DMS153 treated with DMSO at 0.1 percent for 48 hours (cell line): ENCODE measurements around the gene GIPC1.

Experiments
- DNase-seq: peaks from one replicate; lab custom pipeline; 2025; ENCODE audit not compliant: unreplicated experiment; lab: John Stamatoyannopoulos, UW

The GIPC1 gene

GRCh38 chr19:14437578-14438140, 58.3 kb downstream of the GIPC1 start:
- DNase-seq, result no peak

DNA sequence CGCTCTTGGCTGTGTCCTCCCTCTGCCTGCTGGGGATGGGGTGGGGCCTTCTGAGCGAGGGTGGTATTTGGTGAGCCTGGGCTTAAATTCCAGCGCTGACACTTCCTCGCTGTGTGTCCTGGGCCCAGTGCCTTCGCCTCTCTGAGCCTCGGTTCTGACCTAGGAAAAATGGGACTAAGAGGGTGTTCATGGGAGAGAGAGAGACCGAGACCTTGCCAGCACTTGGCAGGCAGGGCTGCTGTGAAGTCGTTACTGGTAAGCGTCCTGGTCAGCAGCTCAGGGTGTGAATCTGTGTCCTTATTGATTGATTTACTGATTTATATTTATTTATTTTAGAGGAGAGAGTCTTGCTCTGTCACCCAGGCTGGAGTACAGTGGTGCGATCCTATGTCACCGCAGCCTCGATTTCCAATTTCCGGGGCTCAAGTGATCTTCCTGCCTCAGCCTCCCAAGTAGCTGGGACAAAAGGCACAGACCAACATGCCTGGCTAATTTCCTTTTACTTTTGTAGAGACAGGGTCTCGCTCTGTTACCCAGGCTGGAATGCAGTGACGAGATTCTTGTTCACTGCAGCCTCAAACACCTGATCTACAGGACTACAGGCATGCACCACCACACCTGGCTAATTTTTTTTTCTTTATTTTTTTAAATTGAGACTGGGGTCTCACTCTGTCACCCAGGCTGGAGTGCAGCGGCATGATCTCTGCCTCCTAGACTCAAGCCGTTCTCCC, 60.4 kb downstream of the GIPC1 start:
- DNase-seq, result no peak

DNA sequence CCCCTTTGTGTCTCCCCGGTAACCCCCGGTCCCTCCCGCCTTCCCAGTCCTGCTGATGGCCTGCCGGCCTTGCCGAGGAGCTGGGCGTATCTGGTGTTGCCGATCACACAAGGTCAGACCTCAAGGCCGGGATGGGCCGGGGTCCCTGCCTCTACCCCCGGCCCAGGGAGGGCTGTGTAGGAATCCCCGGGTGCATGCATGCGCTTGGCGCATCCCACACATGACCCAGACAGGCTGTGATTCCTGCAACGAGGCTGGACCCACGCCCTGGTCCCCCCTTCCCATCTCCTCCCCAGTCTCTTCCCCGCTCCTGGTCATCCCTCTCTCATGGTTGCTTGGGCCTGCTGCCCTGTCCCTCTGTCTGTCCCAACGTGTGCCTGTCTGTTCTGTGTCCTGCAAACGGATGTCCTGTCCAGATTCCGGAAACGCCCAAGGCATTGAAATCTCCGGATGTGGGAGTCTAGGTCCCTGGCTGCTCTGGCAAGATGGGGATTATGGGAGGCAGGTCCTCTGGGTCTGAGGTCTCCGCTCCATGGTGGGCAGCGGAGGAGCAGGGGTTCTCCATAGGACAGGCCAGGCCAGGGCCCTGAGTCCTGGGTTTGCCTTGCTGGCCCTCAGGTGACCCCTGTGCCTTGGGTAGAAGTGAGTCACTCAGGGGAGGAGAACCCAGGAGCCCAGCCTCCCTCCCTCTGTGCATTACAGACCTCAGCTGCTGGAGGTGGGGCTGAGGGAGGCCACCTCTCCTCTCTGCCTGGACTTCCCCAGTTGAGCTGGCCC, 61.2 kb downstream of the GIPC1 start:
- no peak for DNase-seq

- DNase-seq, result peak; percentile 59
Observed at GRCh38 chr19:14433554-14434501, 62.1 kb downstream of the GIPC1 start.

- no peak for DNase-seq
Observed at GRCh38 chr19:14432791-14433553, 63.0 kb downstream of the GIPC1 start, which contains the start of gene PKN1. Gene PKN1, plus strand, starts transcription at chr19:14433306. Its CDS starts 216 bp downstream, at chr19:14433522.

DNA sequence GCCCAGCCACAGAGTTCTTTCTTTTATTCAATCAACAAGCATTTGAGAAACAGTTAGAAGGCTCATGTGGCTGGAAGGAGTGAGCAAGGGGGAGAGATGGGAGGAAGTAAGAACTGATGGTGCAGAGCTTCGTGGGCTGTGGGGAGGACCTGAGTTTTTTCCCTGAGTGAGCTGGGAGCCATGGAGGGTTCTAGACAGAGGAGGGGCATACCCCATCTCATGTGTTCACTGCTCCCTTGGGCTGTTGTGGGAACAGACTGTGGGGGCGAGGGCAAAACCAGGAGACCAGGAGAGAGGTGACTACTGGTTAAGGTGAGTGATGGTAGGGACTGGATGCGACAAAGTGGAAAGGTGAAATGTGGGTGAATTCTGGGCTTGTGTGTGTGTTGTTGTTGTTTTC, 65.2 kb downstream of the GIPC1 start:
- no peak for DNase-seq

DNA sequence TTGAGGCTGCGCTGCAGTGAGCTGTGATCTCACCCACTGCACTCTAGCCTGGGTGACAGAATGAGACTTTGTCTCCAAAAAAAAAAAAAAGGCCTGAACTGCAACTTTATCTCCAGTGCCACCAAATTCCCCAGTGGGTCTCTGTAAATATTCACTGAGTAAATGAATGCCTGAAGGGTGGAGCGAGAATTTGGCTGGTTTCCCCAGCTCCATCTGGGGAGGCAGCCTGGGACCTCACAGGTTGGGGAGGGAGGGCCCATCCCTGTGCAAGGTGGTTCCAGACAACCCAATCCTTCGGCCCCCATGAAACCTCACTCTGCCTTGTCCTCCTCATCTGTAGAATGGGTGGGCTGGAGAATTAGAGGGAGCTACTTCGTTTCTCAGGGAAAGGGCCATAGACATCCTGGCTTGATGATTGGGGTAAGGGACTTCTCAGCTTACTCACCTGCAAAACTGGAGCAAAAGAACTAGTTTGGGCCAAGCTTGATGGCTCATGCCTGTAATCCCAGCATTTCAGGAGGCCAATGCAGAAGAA, 67.0 kb downstream of the GIPC1 start:
- DNase-seq, result no peak
